Heart left ventricle (tissue), 16 donors: ENCODE measurements around the gene TBC1D4. TPM values are rescaled to one million over a fixed set of nuclear protein-coding genes. Genes with fewer than 3 reads are reported as not detected.
A peak's percentile ranks its signal among the peaks of the same experiment; 100 is the strongest.

Experiments used
- ATAC-seq, 4 donors: fragments of 200-7000 bp; cut with Tn5 transposase; one replicate each; pipeline ENCODE4 v1.9.1; 2020 to 2022; ENCODE audit warnings: moderate library complexity in 4 of 4, mild to moderate bottlenecking in 3 of 4, moderate number of reproducible peaks in 1 of 4
- DNase-seq, 5 donors: peaks; one replicate each; pipeline ENCODE4 v3.0.0-alpha.2; 2020
- H3K27ac ChIP-seq, 12 donors: fragments of 200-600 bp; sonication (generic) in 4 of 12; one replicate each; pipeline versions ENCODE4 v1.5.0 to v1.8.0; 2016 to 2022; ENCODE audit warnings: mild to moderate bottlenecking in 2 of 12
- H3K27me3 ChIP-seq, 9 donors: fragments of 200-600 bp; sonication (generic) in 2 of 9; one replicate each; pipeline versions ENCODE4 v1.5.1 to v1.8.0; 2016 to 2022; ENCODE audit warnings: mild to moderate bottlenecking in 3 of 9
- H3K36me3 ChIP-seq, 9 donors: fragments of 200-600 bp; sonication (generic) in 2 of 9; one replicate each; pipeline versions ENCODE4 v1.5.0 to v1.8.0; 2018 to 2022; ENCODE audit warnings: mild to moderate bottlenecking in 2 of 9
- H3K4me1 ChIP-seq, 12 donors: fragments of 200-600 bp; sonication (generic) in 4 of 12; one replicate each; pipeline versions ENCODE4 v1.5.0 to v1.8.0; 2016 to 2022; ENCODE audit warnings: mild to moderate bottlenecking in 3 of 12
- H3K4me3 ChIP-seq, 12 donors: fragments of 200-600 bp; sonication (generic) in 4 of 12; one replicate each; pipeline versions ENCODE4 v1.5.0 to v1.8.0; 2017 to 2022; ENCODE audit warnings: mild to moderate bottlenecking in 9 of 12, moderate library complexity in 4 of 12
- H3K9me3 ChIP-seq, 12 donors: fragments of 200-600 bp; sonication (generic) in 4 of 12; one replicate each; pipeline versions ENCODE4 v1.5.0 to v1.8.0; 2016 to 2022; ENCODE audit warnings: mild to moderate bottlenecking in 1 of 12
- POLR2A ChIP-seq, 2 donors: fragments of 450-650 bp; IDR thresholded peaks; one replicate each; pipeline ENCODE4 v1.6.1; 2017; ENCODE audit warnings: antibody characterized with exemption in 2 of 2, mild to moderate bottlenecking in 2 of 2, moderate library complexity in 2 of 2
- WGBS, 4 donors: extraction: QIAGEN DNeasy Blood & Tissue Kit in 2 of 4; methylation state at CpG; one replicate each; pipeline versions ENCODE4 v1.1.5 to v1.1.7; 2013 to 2018; 5-methylcytosine and 5-hydroxymethylcytosine counted together
- intact Hi-C, 10 donors: fragments of 100-400 bp; cut with DNase I; formaldehyde crosslinking; loops; one replicate each; pipeline versions ENCODE4 v1.11.1 to v1.14.2; 2022
- polyA plus RNA-seq, 2 donors: library from polyadenylated mRNA; stranded (reverse); fragments of 200-250 nt; gene quantifications; one replicate each; pipeline ENCODE4 v1.2.3, GENCODE V29; 2013
- total RNA-seq, 9 donors: library from RNA; depleted of rRNA in 2 of 9; stranded (reverse); fragments of >200 nt in 2 of 9; fragmentation: NEBNext Ultra II Directional in 3 of 9; extraction: Animal tissue kit (Norgen Biotek cat#: 25700) in 3 of 9; gene quantifications; one replicate each; pipeline versions ENCODE4 v1.1.0 to v1.2.4, GENCODE V29; 2016 to 2023
- TF ChIP-seq, protein P1 (sequence below), 12 donors: fragments of 200-600 bp; sonication (generic) in 4 of 12; IDR thresholded peaks; one replicate each; pipeline versions ENCODE4 v1.5.0 to v1.8.0; 2018 to 2022; ENCODE audit warnings: antibody characterized with exemption in 12 of 12, mild to moderate bottlenecking in 5 of 12
- donor health status: ischemic (EF 13 %, LVEDD 7.1; RV severe dilation, severe dysfunction).
- donor health status: healthy with polysubstance abuse.
- donor health status: DM: no; HTN: yes; CAD: no.
- donor health status: DM: no; HTN: no; CAD: no.
- donor health status: ischemic (EF 25% LVEDD 6.9; RV normal size, moderate dysfunction).
- donor health status: ischemic (EF 25% LVEDD 5.7; RV mildly dilated, moderate dysfunction).
- donor health status: healthy.
- donor health status: DM: yes; HTN: yes; CAD: no.
- donor health status: ischemic (EF 35%, LVEDD 5.7; RV mildly dilated, moderate dysfunction).
- donor health status: nonischemic (EF 11% LVEDD 7.7; RV severe dilation, severe dysfunction).
- donor health status: DM: yes; HTN: yes; CAD: no.
- donor health status: PGD.
- donor health status: ischemic (EF 29% LVEDD 5.4; RV normal size, mild dysfunction).
- donor health status: nonischemic (EF 23%, LVEDD 6.1; RV moderate dilation, normal function).

Gene TBC1D4
- total and polyA plus RNA-seq, 11 donors, result 26.8 to 158 (median 81.6) TPM

GRCh38 chr13:75443356-75443958 lies 38.5 kb downstream of the TBC1D4 start:
- peaks cover 0 to 66% (median 30%) of the 10 kb centered on the region in 12 donors for H3K4me1 ChIP-seq
- H3K27me3 ChIP-seq, result no peaks in the 10 kb centered on the region
- intact Hi-C loops, result loop anchor here in 2 of 10 donors (5.0 kb wide), 2 partner anchors 34 to 36 kb away; no protein-coding TSS in a partner anchor
- peaks cover 0 to 7% (median 0%) of the 10 kb centered on the region in 12 donors for H3K9me3 ChIP-seq
- peak overlapping the region; percentile 11 to 87 (median 74) for H3K27ac ChIP-seq
- no peak for DNase-seq
- ATAC-seq, result peak in 2 of 4 donors; percentile 26 to 36
- H3K4me3 ChIP-seq, result peak overlapping the region in 1 of 12 donors; percentile 2
- H3K36me3 ChIP-seq, result no peaks in the 10 kb centered on the region
- 44 to 57% (median 51%) methylated on average over 8 of the region's 8 CpGs for WGBS, 4 donors
- TF ChIP-seq, protein P1, sequence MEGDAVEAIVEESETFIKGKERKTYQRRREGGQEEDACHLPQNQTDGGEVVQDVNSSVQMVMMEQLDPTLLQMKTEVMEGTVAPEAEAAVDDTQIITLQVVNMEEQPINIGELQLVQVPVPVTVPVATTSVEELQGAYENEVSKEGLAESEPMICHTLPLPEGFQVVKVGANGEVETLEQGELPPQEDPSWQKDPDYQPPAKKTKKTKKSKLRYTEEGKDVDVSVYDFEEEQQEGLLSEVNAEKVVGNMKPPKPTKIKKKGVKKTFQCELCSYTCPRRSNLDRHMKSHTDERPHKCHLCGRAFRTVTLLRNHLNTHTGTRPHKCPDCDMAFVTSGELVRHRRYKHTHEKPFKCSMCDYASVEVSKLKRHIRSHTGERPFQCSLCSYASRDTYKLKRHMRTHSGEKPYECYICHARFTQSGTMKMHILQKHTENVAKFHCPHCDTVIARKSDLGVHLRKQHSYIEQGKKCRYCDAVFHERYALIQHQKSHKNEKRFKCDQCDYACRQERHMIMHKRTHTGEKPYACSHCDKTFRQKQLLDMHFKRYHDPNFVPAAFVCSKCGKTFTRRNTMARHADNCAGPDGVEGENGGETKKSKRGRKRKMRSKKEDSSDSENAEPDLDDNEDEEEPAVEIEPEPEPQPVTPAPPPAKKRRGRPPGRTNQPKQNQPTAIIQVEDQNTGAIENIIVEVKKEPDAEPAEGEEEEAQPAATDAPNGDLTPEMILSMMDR (IDR thresholded peaks at IDR 0.05), result no peak
- no peak for TF ChIP-seq POLR2A (IDR thresholded peaks at IDR 0.05)

DNA sequence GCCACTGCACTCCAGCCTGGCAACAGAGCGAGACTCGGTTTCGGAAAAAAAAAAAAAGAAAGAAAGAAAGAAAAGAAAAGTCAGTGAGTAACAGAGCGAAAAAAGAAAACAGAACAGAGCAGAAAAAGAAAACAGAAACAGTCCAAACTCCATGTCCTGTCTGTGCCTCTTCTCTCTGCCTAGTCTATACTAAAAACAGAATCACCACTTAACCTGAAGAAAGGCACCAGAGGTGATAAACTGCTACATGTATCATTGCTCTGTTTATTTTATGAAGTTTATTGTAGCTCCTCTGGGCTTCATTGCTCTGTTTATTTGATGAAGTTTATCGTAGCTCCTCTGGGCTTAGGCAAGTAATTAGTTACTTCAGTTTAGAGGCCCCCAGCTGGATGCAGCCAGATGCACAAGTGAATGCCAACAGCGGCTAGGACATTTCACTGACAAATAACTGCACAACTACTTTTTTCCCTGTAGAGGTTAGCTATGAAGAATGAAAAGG lies 39.2 kb downstream of the TBC1D4 start:
- TF ChIP-seq, protein P1 (IDR thresholded peaks at IDR 0.05), result no peak
- TF ChIP-seq POLR2A (IDR thresholded peaks at IDR 0.05), result no peak
- intact Hi-C loops, result loop anchor here in 2 of 10 donors (5.0 kb wide), 2 partner anchors 35 kb away; no protein-coding TSS in a partner anchor
- H3K4me1 ChIP-seq, result peaks cover 0 to 72% (median 33%) of the 10 kb centered on the region in 12 donors
- peaks cover 0 to 2% (median 0%) of the 10 kb centered on the region in 12 donors for H3K9me3 ChIP-seq
- ATAC-seq (peak in 2 of 4 donors; percentile 42 to 43), DNase-seq (peak in 1 of 5 donors; percentile 48)
- no peaks in the 10 kb centered on the region for H3K27me3 ChIP-seq
- H3K36me3 ChIP-seq, result no peaks in the 10 kb centered on the region
- 62 to 71% (median 67%) methylated on average over 6 of the region's 6 CpGs for WGBS, 4 donors
- H3K27ac ChIP-seq, result peak overlapping the region; percentile 11 to 87 (median 74)
- peak overlapping the region in 3 of 12 donors; percentile 2 to 4 (median 2) for H3K4me3 ChIP-seq

- no peaks in the 10 kb centered on the region for H3K9me3 ChIP-seq
- H3K27me3 ChIP-seq, result no peaks in the 10 kb centered on the region
- no peak overlapping the region for H3K4me3 ChIP-seq
- WGBS, 4 donors, result 69 to 79% (median 72%) methylated on average over 2 of the region's 2 CpGs
- intact Hi-C loops, result loop anchor here in 2 of 10 donors (5.0 kb wide), 2 partner anchors 33 to 37 kb away; no protein-coding TSS in a partner anchor
- peaks cover 0 to 67% (median 31%) of the 10 kb centered on the region in 12 donors for H3K4me1 ChIP-seq
- peak overlapping the region in 9 of 12 donors; percentile 37 to 77 (median 60) for H3K27ac ChIP-seq
- TF ChIP-seq, protein P1 (IDR thresholded peaks at IDR 0.05), result no peak
- TF ChIP-seq POLR2A (IDR thresholded peaks at IDR 0.05), result no peak
- ATAC-seq (peak in 2 of 4 donors; percentile 7 to 24), DNase-seq (no peak)
- H3K36me3 ChIP-seq, result no peaks in the 10 kb centered on the region
Observed at GRCh38 chr13:75440100-75440499, 41.9 kb downstream of the TBC1D4 start.
